ENCODE results near the gene RASA4B.
"Not testable (repeated sequence)": the region's sequence is repeated elsewhere in the genome, so short reads cannot be mapped to it uniquely, and the experiment has no call there.

GRCh38 chr7:102511860-102512522, 5.6 kb downstream of the RASA4B start:
- not testable (repeated sequence) for TF ChIP-seq CTCF (optimal IDR thresholded peaks at IDR 0.05 in 1 of 3, IDR thresholded peaks at IDR 0.05 in 1 of 3, conservative IDR thresholded peaks at IDR 0.05 in 1 of 3; ENCODE audit: extremely low read depth in 1 of 3, insufficient read depth in 2 of 3, low read length in 3 of 3); EZH2 (IDR thresholded peaks at IDR 0.05; ENCODE audit: low read length)
